Activated CD8-positive, alpha-beta T cell treated with anti-CD3 and anti-CD28 coated beads for 36 hours (primary cell): Measurements from ENCODE around the gene PIK3R2. TPM values are rescaled to one million over a fixed set of nuclear protein-coding genes. Genes with fewer than 3 reads are reported as not detected.

Experiments
- ATAC-seq: fragments of 200-7000 bp; cut with Tn5 transposase; one replicate; pipeline ENCODE4 v1.10.0; 2021; ENCODE audit warnings: mild to moderate bottlenecking, moderate library complexity
- CTCF ChIA-PET: fragments of 350-600 bp; sonication (Branson Sonifier 250); formaldehyde crosslinking; loops from one replicate; lab custom pipeline; 2021; ENCODE audit warnings: antibody characterized with exemption; lab: Charles Lee
- POLR2A ChIA-PET: fragments of 350-600 bp; sonication (Branson Sonifier 250); formaldehyde crosslinking; loops from one replicate; lab custom pipeline; 2021; ENCODE audit warnings: antibody characterized with exemption; lab: Charles Lee
- DNase-seq: peaks from one replicate; pipeline ENCODE4 v3.0.0-alpha.2; 2020
- H3K27ac Mint-ChIP-seq: one replicate; pipeline ENCODE4 v1.8.0; 2021; ENCODE audit warnings: mild to moderate bottlenecking, mixed read lengths
- H3K27me3 Mint-ChIP-seq: one replicate; pipeline ENCODE4 v1.8.0; 2021; ENCODE audit warnings: mixed read lengths
- H3K36me3 Mint-ChIP-seq: one replicate; pipeline ENCODE4 v1.8.0; 2021; ENCODE audit warnings: low read depth, mixed read lengths
- H3K4me1 Mint-ChIP-seq: one replicate; pipeline ENCODE4 v1.8.0; 2021; ENCODE audit warnings: low read depth, mixed read lengths
- H3K4me3 Mint-ChIP-seq: one replicate; pipeline ENCODE4 v1.8.0; 2021; ENCODE audit warnings: mild to moderate bottlenecking, moderate library complexity, mixed read lengths
- H3K9me3 Mint-ChIP-seq: one replicate; pipeline ENCODE4 v1.8.0; 2021; ENCODE audit warnings: mixed read lengths
- CTCF ChIP-seq: fragments of 200-600 bp; IDR thresholded peaks from one replicate; pipeline ENCODE4 v1.8.0; 2022; ENCODE audit warnings: antibody characterized with exemption, mild to moderate bottlenecking
- intact Hi-C: fragments of 100-400 bp; cut with micrococcal nuclease; formaldehyde crosslinking; loops from one replicate; pipeline ENCODE4 v1.10.0; 2022
- total RNA-seq, 2 experiments: library from RNA; stranded (reverse); gene quantifications; one replicate each; pipeline ENCODE4 v1.2.3, GENCODE V29; 2021

Gene PIK3R2
- total RNA-seq, 2 experiments from 2014 or later, result 15.0 to 15.8 TPM

- Mint-ChIP-seq H3K9me3 (no peaks in the 10 kb centered on the region), H3K27me3 (no peaks in the 10 kb centered on the region), H3K27ac (no peak overlapping the region), H3K4me1 (peaks cover 11% of the 10 kb centered on the region), H3K4me3 (no peak overlapping the region), H3K36me3 (peaks cover 15% of the 10 kb centered on the region)
- intact Hi-C loops, result loop anchor here (10.0 kb wide), 1 partner anchor 155 kb away; the partner anchor contains the start of gene ARRDC2
- DNase-seq, result no peak
- TF ChIP-seq CTCF, result no peak
- no peak for ATAC-seq
- ChIA-PET CTCF (interaction anchor here (0.8 to 2.9 kb wide), 9 partner anchors 8 to 228 kb away, joined by 3 to 15 read pairs (median 4); partner anchors contain the start of gene PIK3R2), POLR2A (interaction anchor here (1.0 to 1.8 kb wide), 6 partner anchors 13 to 157 kb away, joined by 4 to 8 read pairs (median 6); partner anchors contain the start of genes IFI30 and JUND)
Observed at GRCh38 chr19:18159810-18160209, 6.8 kb downstream of the PIK3R2 start.

GRCh38 chr19:18160493-18160970 lies 7.6 kb downstream of the PIK3R2 start:
- intact Hi-C loops, result no loop called here
- Mint-ChIP-seq H3K4me3 (peak overlapping the region; percentile 59), H3K36me3 (peaks cover 14% of the 10 kb centered on the region), H3K9me3 (no peaks in the 10 kb centered on the region), H3K27ac (peak overlapping the region; percentile 9), H3K4me1 (peaks cover 11% of the 10 kb centered on the region), H3K27me3 (no peaks in the 10 kb centered on the region)
- peak; percentile 36 for DNase-seq
- ATAC-seq, result no peak
- no peak for TF ChIP-seq CTCF
- CTCF ChIA-PET, result interaction anchor here (1.0 to 2.9 kb wide), 20 partner anchors 9 to 228 kb away, joined by 3 to 15 read pairs (median 4); partner anchors contain the start of gene PIK3R2
- POLR2A ChIA-PET, result interaction anchor here (0.8 to 1.8 kb wide), 8 partner anchors 12 to 259 kb away, joined by 3 to 8 read pairs (median 4); partner anchors contain the start of genes IFI30, JUND and SSBP4

GRCh38 chr19:18160971-18161635 lies 8.1 kb downstream of the PIK3R2 start:
- peaks cover 11% of the 10 kb centered on the region for H3K4me1 Mint-ChIP-seq
- peak overlapping the region; percentile 9 for H3K27ac Mint-ChIP-seq
- no peaks in the 10 kb centered on the region for H3K27me3 Mint-ChIP-seq
- intact Hi-C loops, result no loop called here
- ChIA-PET POLR2A (interaction anchor here (0.8 to 1.8 kb wide), 11 partner anchors 9 to 258 kb away, joined by 3 to 8 read pairs (median 4); partner anchors contain the start of genes IFI30, JUND, RAB3A and SSBP4), CTCF (interaction anchor here (1.0 to 2.9 kb wide), 23 partner anchors 9 to 227 kb away, joined by 3 to 15 read pairs (median 4); partner anchors contain the start of genes IFI30 and PIK3R2)
- TF ChIP-seq CTCF, result peak; percentile 59
- peak overlapping the region; percentile 59 for H3K4me3 Mint-ChIP-seq
- peak; percentile 74 for DNase-seq
- ATAC-seq, result peak; percentile 96
- H3K36me3 Mint-ChIP-seq, result peaks cover 19% of the 10 kb centered on the region
- H3K9me3 Mint-ChIP-seq, result no peaks in the 10 kb centered on the region

GRCh38 chr19:18161636-18162002 lies 8.7 kb downstream of the PIK3R2 start:
- Mint-ChIP-seq H3K4me3 (peak overlapping the region; percentile 32), H3K27me3 (no peaks in the 10 kb centered on the region), H3K9me3 (no peaks in the 10 kb centered on the region), H3K36me3 (peaks cover 18% of the 10 kb centered on the region), H3K27ac (no peak overlapping the region), H3K4me1 (peaks cover 7% of the 10 kb centered on the region)
- intact Hi-C loops, result no loop called here
- ATAC-seq (peak; percentile 11), DNase-seq (no peak)
- POLR2A ChIA-PET, result interaction anchor here (1.0 to 1.8 kb wide), 6 partner anchors 9 to 258 kb away, joined by 3 to 8 read pairs (median 4); partner anchors contain the start of genes RAB3A and SSBP4
- TF ChIP-seq CTCF, result no peak
- CTCF ChIA-PET, result interaction anchor here (1.0 to 2.9 kb wide), 16 partner anchors 10 to 203 kb away, joined by 3 to 15 read pairs (median 4); partner anchors contain the start of genes IFI30 and PIK3R2
